ENCODE measurements around the gene ICAM2.

ICAM2 gene

GRCh38 chr17:63995626-63996025, 24.8 kb downstream of the ICAM2 start:
- DNase-seq (ENCODE audit: low read depth, low spot score) = no peak
- no peak for TF ChIP-seq CTCF (IDR thresholded peaks at IDR 0.05; ENCODE audit: low read depth, low read length)
- in situ Hi-C loops (cut with HindIII; ENCODE audit: low sequenced_read_pairs) = no loop called here
- H3K4me3 ChIP-seq (ENCODE audit: low read depth, low read length) = no peak overlapping the region

GRCh38 chr17:63993368-63993985, 27.0 kb downstream of the ICAM2 start:
- in situ Hi-C loops (cut with HindIII; ENCODE audit: low sequenced_read_pairs) = no loop called here
- TF ChIP-seq CTCF (IDR thresholded peaks at IDR 0.05; ENCODE audit: low read depth, low read length) = no peak
- no peak for DNase-seq (ENCODE audit: low read depth, low spot score)
- H3K4me3 ChIP-seq (ENCODE audit: low read depth, low read length) = no peak overlapping the region

- in situ Hi-C loops (cut with HindIII; ENCODE audit: low sequenced_read_pairs) = no loop called here
- no peak overlapping the region for H3K4me3 ChIP-seq (ENCODE audit: low read depth, low read length)
- TF ChIP-seq CTCF (IDR thresholded peaks at IDR 0.05; ENCODE audit: low read depth, low read length) = no peak
- DNase-seq (ENCODE audit: low read depth, low spot score) = no peak
Measured at GRCh38 chr17:63991611-63992010, 28.8 kb downstream of the ICAM2 start.

GRCh38 chr17:63989622-63990345, 30.6 kb downstream of the ICAM2 start:
- DNase-seq (ENCODE audit: low read depth, low spot score) = no peak
- in situ Hi-C loops (cut with HindIII; ENCODE audit: low sequenced_read_pairs) = no loop called here
- H3K4me3 ChIP-seq (ENCODE audit: low read depth, low read length) = no peak overlapping the region
- no peak for TF ChIP-seq CTCF (IDR thresholded peaks at IDR 0.05; ENCODE audit: low read depth, low read length)

GRCh38 chr17:63988741-63989621, 31.5 kb downstream of the ICAM2 start:
- no peak overlapping the region for H3K4me3 ChIP-seq (ENCODE audit: low read depth, low read length)
- no peak for DNase-seq (ENCODE audit: low read depth, low spot score)
- TF ChIP-seq CTCF (IDR thresholded peaks at IDR 0.05; ENCODE audit: low read depth, low read length) = no peak
- in situ Hi-C loops (cut with HindIII; ENCODE audit: low sequenced_read_pairs) = no loop called here

- in situ Hi-C loops (cut with HindIII; ENCODE audit: low sequenced_read_pairs) = no loop called here
- DNase-seq (ENCODE audit: low read depth, low spot score) = no peak
- no peak overlapping the region for H3K4me3 ChIP-seq (ENCODE audit: low read depth, low read length)
- no peak for TF ChIP-seq CTCF (IDR thresholded peaks at IDR 0.05; ENCODE audit: low read depth, low read length)
Measured at GRCh38 chr17:63988127-63988478, 32.3 kb downstream of the ICAM2 start.

Data from astrocyte of the spinal cord (primary cell).